ENCODE measurements around the gene CUL2. TPM values are rescaled to one million over a fixed set of nuclear protein-coding genes. Genes with fewer than 3 reads are reported as not detected.

The CUL2 gene
- total RNA-seq, 1 donor from 2014 or later: 34.3 TPM

- H3K27ac Mint-ChIP-seq (ENCODE audit: unreplicated experiment): peak overlapping the region; percentile 52
- DNase-seq (ENCODE audit: extremely low spot score, unreplicated experiment): no peak
- no peak overlapping the region for H3K4me3 Mint-ChIP-seq (ENCODE audit: unreplicated experiment)
- H3K9me3 Mint-ChIP-seq (ENCODE audit: unreplicated experiment): no peaks in the 10 kb centered on the region
- H3K36me3 Mint-ChIP-seq (ENCODE audit: unreplicated experiment): peaks cover 32% of the 10 kb centered on the region
- TF ChIP-seq, protein P1, sequence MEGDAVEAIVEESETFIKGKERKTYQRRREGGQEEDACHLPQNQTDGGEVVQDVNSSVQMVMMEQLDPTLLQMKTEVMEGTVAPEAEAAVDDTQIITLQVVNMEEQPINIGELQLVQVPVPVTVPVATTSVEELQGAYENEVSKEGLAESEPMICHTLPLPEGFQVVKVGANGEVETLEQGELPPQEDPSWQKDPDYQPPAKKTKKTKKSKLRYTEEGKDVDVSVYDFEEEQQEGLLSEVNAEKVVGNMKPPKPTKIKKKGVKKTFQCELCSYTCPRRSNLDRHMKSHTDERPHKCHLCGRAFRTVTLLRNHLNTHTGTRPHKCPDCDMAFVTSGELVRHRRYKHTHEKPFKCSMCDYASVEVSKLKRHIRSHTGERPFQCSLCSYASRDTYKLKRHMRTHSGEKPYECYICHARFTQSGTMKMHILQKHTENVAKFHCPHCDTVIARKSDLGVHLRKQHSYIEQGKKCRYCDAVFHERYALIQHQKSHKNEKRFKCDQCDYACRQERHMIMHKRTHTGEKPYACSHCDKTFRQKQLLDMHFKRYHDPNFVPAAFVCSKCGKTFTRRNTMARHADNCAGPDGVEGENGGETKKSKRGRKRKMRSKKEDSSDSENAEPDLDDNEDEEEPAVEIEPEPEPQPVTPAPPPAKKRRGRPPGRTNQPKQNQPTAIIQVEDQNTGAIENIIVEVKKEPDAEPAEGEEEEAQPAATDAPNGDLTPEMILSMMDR (IDR thresholded peaks at IDR 0.05): no peak
- peaks cover 22% of the 10 kb centered on the region for H3K4me1 Mint-ChIP-seq (ENCODE audit: unreplicated experiment)
- no peaks in the 10 kb centered on the region for H3K27me3 Mint-ChIP-seq (ENCODE audit: unreplicated experiment)
Observed at GRCh38 chr10:35041502-35041879, 48.6 kb downstream of the CUL2 start.

DNA sequence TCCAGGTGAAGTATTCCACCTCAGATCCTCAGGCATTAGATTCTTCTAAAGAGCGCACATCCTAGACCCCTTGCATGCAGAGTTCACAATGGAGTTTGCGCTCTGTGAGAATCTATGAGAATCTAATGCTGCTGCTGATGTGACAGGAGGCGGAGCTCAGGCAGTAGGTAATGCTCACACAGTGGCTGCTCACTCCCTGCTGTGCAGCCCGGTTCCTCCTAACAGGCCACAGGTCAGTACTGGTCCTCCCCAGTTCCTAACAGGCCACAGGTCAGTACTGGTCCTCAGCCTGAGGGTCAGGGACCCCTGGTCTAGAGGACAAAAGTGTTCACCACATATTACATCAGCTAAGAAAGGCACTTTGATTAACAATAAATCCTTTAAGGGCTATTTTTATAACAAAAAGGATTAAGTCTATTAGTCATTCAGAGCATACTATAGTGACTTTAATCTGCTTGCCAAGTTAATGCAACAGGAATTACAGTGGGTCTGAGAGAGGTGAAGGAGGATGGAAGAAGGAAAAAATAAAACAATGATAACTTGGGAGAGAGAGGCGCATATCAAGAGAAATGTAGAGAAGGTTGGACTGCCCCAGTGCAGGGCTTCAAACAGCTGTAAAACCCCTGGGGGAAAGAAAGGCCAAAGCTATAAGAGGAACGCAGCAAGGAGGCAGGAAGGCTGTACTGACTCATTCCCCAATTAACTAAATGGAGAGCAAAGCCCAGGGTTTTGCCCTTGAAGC is 49.2 kb downstream of the CUL2 start:
- Mint-ChIP-seq H3K4me3 (ENCODE audit: unreplicated experiment) (no peak overlapping the region), H3K36me3 (ENCODE audit: unreplicated experiment) (peaks cover 33% of the 10 kb centered on the region), H3K9me3 (ENCODE audit: unreplicated experiment) (no peaks in the 10 kb centered on the region), H3K27ac (ENCODE audit: unreplicated experiment) (peak overlapping the region; percentile 52), H3K27me3 (ENCODE audit: unreplicated experiment) (no peaks in the 10 kb centered on the region), H3K4me1 (ENCODE audit: unreplicated experiment) (peaks cover 22% of the 10 kb centered on the region)
- TF ChIP-seq, protein P1 (IDR thresholded peaks at IDR 0.05): no peak
- no peak for DNase-seq (ENCODE audit: extremely low spot score, unreplicated experiment)

DNA sequence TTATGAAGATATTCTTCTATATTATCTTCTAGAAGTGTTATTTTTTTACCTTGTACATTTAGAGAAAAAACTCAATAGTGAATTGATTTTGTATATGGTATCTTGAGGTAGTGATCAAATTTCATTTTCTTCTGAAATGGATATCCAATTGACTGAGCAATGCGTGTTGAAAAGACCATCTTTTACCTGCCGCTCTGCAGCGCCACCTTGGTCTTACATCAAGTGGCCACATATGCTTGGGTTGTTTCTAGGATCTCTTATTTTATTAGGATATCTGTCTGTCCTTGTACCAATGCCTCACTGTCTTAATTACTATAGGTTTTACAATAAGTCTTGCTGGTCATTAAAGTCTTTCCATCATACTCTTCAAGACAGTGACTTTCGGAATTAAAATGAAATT is 53.0 kb downstream of the CUL2 start:
- H3K36me3 Mint-ChIP-seq (ENCODE audit: unreplicated experiment): peaks cover 38% of the 10 kb centered on the region
- H3K27ac Mint-ChIP-seq (ENCODE audit: unreplicated experiment): no peak overlapping the region
- TF ChIP-seq, protein P1 (IDR thresholded peaks at IDR 0.05): no peak
- no peak overlapping the region for H3K4me3 Mint-ChIP-seq (ENCODE audit: unreplicated experiment)
- no peaks in the 10 kb centered on the region for H3K27me3 Mint-ChIP-seq (ENCODE audit: unreplicated experiment)
- H3K9me3 Mint-ChIP-seq (ENCODE audit: unreplicated experiment): no peaks in the 10 kb centered on the region
- no peak for DNase-seq (ENCODE audit: extremely low spot score, unreplicated experiment)
- peaks cover 13% of the 10 kb centered on the region for H3K4me1 Mint-ChIP-seq (ENCODE audit: unreplicated experiment)

- Mint-ChIP-seq H3K36me3 (ENCODE audit: unreplicated experiment) (peaks cover 39% of the 10 kb centered on the region), H3K9me3 (ENCODE audit: unreplicated experiment) (no peaks in the 10 kb centered on the region), H3K27ac (ENCODE audit: unreplicated experiment) (no peak overlapping the region), H3K27me3 (ENCODE audit: unreplicated experiment) (no peaks in the 10 kb centered on the region), H3K4me3 (ENCODE audit: unreplicated experiment) (no peak overlapping the region), H3K4me1 (ENCODE audit: unreplicated experiment) (no peaks in the 10 kb centered on the region)
- DNase-seq (ENCODE audit: extremely low spot score, unreplicated experiment): no peak
- TF ChIP-seq, protein P1 (IDR thresholded peaks at IDR 0.05): no peak
Observed at GRCh38 chr10:35035606-35036005, 54.5 kb downstream of the CUL2 start.

DNA sequence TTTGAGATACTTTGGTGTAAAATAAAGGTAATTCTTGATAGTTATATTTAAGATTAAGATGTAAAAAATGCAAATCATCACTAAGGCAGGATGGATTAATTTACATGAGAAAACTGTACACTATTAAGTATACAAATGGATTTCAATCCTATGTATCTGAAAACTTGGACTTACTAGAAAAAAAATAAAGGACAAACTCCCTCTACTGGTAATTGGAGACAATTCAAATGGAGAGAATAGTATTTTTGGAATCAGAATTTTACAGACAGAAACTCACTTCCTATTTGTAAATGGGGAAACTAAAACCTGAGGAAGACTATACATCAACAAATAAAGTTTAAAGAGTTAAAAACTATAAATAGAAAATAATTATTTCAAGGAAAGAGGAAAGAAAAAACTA is 62.6 kb downstream of the CUL2 start:
- H3K9me3 Mint-ChIP-seq (ENCODE audit: unreplicated experiment): no peaks in the 10 kb centered on the region
- peaks cover 38% of the 10 kb centered on the region for H3K36me3 Mint-ChIP-seq (ENCODE audit: unreplicated experiment)
- TF ChIP-seq, protein P1 (IDR thresholded peaks at IDR 0.05): peak; percentile 63
- H3K4me1 Mint-ChIP-seq (ENCODE audit: unreplicated experiment): no peaks in the 10 kb centered on the region
- no peaks in the 10 kb centered on the region for H3K27me3 Mint-ChIP-seq (ENCODE audit: unreplicated experiment)
- no peak overlapping the region for H3K27ac Mint-ChIP-seq (ENCODE audit: unreplicated experiment)
- no peak overlapping the region for H3K4me3 Mint-ChIP-seq (ENCODE audit: unreplicated experiment)
- no peak for DNase-seq (ENCODE audit: extremely low spot score, unreplicated experiment)

All from osteocyte (in vitro differentiated cells).